HG03135 (cell line): ENCODE measurements around the gene MYRFL.
"Not testable (repeated sequence)": the region's sequence is repeated elsewhere in the genome, so short reads cannot be mapped to it uniquely, and the experiment has no call there.

ENCODE experiments used
- ATAC-seq: cut with Tn5 transposase; IDR thresholded peaks from one replicate; pipeline ENCODE4 v1.9.1; 2021; ENCODE audit warnings: mild to moderate bottlenecking, moderate library complexity; ENCODE audit not compliant: unreplicated experiment

MYRFL gene

DNA sequence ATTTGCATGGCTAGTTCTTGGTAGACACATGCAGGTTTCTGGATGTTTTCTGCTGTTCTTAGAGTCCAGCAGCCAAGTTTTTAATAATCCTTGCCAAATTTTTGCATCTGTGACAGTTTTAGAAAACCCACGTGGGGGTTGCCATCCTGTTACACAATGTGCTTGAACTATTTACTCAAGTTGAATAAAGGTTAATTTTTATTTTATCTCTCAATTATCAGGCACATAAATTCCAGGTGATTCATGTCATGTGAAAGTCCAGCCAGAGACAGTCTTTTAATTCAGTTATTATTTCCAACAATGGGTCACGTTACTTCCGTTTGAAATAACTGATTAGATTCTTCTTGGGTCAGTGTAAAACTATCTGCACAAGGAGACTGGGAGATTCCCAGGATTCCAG is 15.7 kb downstream of the MYRFL start:
- no peak for ATAC-seq

DNA sequence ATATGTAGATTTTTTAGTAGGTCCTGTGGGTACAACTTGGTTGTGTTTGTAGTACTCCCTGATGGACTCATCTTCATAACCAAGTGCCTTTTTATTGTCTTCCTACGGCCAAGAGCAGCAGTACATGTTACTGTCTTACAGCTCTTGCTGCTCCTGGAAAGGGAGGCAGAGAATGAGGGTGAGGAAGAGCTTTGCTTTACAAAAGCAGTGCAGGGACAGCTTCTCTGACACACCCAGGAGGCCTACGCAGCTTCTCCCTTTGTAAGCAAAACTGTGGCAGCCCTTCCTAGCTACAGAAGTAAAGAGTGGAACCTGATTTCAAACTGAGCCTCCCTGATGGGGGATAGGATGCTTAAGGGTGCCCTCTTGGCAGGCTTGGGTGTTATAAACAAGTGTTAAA is 18.6 kb downstream of the MYRFL start:
- no peak for ATAC-seq

DNA sequence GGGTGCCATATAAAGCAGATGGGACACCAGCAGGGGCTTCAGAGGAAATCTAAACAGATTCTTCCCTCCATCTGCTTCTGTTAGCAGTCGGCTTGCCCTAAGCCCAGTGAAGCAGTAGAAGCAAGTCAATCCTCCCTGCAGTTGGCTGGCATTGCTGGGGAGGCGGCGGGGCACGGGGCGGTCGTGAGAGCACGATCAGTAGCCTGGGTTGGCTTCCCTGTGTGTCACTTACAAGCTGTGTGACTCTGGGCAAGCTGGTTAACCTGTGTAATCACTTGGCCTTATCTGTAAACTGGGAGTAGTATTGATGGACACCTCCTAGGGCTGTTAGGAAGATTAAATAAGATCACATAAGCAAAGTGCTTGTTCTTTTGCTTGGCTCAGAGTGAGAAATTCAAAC is 19.4 kb downstream of the MYRFL start:
- no peak for ATAC-seq

DNA sequence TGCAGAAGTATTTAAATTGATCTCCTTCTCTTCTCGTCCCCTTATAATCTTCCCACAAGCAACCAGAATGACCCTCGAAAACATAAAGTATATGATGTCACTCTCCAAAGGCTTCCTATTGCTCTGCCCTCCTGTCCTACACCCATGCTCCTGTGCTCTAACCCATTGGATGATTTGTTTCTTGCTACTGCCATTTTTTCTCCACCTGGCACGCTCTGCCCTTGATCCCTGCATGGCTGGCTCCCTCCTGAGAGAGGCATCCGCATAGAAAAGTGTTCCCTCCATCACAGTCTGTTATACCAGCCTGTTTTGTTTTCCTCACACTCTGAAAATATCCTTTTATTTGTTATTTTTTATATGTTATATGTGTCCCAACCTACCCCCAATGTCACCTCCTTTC is 19.8 kb downstream of the MYRFL start:
- no peak for ATAC-seq

DNA sequence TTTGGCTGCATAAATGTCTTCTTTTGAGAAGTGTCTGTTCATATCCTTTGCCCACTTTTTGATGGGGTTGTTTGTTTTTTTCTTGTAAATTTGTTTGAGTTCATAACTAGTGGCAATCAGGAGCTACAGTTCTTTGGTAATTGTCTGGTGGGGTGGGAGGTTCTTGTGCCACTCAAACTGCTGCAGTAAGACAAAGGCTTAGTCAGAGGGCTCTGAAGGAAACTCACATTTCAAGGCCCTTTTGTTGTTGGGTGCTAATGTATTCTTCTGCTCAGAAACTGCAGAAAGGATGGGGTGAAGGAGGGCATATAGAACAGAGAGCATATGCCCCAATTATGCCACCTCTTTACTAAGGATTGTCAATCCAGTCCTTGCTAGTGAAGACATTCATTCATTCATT is 21.9 kb downstream of the MYRFL start:
- ATAC-seq: no peak

DNA sequence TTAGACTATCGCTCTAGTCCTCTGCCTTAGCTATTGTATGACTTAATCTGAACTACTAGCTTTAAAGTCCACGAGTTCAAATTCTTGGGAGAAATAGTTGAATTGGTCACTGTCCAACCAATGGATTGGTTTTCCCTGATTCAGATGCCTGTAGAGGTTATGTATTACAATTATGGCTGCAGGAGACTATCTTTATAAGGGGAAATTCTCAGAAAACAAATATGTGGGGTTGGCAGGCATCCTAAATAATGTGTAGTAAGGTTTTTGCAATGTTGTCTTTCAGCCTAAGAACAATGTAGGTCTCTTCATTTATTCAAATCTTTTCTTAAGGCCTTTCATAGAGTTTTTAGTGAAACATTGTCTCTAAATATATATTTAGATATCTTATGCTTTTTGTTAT is 26.9 kb downstream of the MYRFL start:
- no peak for ATAC-seq

DNA sequence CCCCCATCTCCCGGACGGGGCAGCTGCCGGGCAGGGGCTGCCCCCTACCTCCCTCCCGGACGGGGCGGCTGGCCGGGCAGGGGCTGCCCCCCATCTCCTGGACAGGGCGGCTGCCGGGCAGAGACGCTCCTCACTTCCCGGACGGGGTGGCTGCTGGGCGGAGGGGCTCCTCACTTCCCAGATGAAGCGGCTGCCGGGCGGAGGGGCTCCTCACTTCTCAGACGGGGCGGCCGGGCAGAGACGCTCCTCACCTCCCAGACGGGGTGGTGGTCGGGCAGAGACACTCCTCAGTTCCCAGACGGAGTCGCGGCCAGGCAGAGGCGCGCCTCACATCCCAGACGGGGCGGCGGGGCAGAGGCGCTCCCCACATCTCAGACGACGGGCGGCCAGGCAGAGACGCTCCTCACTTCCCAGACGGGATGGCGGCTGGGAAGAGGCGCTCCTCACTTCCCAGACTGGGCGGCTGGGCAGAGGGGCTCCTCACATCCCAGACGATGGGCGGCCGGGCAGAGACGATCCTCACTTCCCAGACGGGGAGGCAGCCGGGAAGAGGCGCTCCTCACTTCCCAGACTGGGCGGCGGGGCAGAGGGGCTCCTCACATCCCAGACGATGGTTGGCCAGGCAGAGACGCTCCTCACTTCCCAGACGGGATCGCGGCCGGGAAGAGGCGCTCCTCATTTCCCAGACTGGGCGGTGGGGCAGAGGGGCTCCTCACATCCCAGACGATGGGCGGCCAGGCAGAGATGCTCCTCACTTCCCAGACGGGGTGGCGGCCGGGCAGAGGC is 28.3 kb downstream of the MYRFL start:
- not testable (repeated sequence) for ATAC-seq

DNA sequence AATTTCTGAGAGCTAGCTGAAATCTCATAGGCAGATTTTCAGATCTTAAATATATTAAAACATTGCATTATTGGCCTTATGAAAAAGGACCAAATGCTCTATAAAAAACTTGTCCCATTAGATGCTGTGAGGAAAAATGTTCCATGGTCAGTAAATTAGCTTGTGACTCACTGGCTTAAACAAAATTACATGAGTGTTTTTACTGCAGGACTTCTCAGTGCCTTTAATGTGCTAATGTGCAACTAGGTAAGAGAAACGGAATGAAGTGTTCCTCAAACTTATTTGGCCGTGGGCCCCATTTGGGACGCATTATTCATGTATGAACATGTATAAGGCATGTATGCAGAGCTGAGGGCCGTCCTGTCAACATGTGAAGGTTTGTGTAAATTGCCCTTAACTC is 41.7 kb downstream of the MYRFL start:
- no peak for ATAC-seq

DNA sequence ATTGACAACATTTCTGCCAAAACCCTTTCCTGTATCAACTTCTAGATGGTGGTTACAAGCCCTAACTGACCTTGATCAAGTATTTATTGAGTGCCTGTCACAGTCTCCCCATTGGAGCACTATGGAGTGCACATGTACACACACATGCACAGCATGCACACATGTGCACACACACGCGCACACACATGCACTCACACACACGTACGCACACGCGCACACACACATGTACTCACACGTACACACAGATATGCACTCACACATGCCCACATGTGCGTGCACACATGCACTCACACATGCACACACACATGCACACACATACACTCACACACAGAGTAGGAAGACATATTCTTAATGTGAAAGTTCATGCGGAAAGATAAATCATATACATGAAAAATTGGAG is 43.7 kb downstream of the MYRFL start:
- ATAC-seq: no peak

DNA sequence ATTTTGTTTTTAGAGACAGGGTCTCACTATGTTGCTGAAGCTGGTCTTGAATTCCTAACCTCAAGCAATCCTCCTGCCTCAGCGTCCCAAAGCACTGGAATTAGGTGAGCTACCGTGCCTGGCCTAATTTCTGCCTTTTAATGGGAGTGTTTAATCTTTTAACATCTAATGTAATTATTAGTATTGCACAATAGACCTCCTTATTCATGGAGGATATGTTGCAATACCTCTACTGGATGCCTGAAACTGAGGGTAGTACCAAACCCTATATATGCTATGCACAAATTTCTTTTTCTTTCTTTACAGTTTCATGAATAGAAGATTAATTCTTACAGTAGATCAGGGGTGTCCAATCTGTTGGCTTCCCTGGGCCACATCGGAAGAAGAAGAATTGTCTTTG is 47.8 kb downstream of the MYRFL start:
- no peak for ATAC-seq

DNA sequence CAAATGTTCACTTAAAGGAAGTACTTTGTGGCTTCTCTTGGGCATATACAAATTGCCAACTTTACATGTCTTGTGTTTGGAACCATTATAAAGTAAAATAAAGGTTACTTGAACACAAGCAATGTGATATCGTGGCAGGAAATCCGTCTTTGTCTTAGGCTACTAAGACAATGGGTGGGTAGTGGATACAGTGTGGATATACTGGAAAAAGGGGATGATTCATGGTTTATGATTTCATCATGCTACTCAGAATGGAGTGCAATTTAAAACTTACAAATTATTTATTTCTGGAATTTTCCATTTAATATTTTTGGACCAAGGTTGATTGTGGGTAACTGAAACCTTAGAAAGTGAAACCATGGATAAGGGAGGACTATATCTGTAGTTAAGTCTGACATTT is 48.4 kb downstream of the MYRFL start:
- ATAC-seq: no peak

DNA sequence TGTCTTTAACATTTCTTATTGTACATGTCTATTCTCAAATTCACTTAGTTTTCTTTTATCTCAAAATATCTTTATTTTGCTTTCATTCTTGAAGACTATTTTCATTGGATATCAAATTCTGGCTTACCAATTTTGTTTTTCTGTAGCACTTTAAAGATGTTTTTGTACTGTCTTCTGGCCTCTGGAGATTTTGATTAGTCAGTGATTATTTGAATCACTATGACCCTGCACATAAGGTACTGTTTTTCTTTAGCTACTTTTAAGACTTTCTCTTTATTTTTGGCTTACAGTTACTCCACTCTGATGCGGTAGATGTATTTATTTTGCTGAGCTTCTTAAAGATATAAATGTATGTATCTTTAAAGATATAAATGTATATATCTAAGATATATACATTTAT is 49.6 kb downstream of the MYRFL start:
- ATAC-seq: no peak

DNA sequence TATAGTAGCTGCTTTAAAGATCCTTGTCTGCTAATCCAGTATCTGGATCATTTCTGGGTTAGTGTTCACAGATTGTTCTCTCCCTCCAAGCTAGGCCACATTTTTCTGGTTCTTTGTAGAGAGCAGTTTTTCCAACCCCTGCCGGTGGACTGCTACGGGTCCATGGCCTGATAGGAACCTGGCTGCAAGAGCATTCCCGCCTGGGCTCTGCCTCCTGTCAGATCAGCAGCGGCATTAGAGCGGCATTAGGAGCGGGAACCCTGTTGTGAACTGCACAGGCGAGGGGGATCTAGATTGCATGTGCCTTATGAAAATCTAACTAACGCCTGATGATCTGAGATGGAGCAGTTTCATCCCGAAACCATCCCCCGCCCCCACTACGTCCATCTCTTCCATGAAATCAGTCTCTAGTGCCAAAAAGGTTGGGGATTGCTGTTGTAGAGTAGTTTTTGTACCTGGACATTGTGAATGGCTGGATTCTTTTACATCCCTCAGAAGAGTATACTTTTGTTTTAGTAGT is 50.4 kb downstream of the MYRFL start:
- ATAC-seq: no peak

DNA sequence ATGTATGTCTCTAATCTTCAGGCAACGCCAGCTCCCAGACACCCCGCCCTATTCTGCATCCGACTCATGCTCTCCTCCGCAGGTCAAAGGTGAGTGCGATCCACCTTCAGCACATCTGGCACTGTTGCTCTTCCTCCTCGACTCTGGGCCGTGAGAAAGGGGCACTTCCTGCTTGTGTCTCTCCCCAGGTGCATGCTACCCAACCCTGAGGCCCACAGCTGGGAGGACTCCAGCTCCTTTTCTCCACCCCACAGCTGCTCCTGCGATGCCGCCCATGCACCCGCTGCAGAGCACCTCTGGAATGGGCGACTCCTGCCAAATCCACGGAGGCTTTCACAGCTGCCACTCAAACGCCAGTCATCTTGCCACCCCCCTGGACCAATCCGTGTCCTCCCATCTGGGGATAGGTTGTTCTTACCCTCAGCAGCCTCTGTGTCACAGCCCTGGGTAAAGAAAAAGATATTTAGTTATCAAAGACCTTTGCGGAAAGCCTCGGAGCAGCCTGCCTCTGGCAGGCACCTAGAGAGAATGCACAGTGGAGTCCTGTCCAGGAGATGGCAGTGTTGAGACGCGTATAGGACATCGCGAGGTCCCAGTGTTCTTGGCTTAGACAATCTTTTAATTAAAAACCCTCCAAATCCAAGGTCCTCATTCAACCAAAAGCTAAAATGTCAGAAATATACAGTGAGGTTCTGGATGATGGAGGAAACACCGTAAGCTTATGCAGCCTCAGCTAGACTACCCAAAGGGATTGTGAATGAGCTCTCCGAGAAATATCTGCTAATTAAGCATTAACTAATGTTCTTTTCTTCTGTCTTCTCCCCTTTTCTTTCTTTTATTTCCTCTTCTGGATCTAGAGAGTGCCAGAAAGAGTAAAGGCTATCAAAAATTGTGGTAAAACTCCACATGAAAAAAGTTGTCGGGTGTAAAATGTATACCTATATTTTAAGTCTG is 54.3 kb downstream of the MYRFL start:
- peak; percentile 93 for ATAC-seq

DNA sequence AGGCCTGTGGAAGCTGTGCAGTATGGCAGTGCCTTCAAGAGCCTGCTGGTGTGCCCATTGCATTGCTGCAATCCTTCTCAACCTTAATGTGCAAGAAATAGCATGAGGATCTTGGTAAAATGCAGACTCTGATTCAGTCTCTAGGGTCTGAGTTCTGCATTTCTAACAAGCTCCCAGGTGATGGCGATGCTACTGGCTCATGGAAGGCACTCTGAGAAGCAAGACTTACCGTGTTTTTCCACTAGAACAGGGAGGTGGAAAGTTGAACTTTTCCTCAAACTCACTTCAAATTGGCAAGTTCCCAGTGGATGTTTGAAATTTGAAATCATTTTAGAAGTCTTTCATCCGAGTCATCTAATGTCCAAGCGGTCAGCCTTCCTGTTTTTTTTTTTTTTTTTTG is 55.5 kb downstream of the MYRFL start:
- ATAC-seq: no peak

DNA sequence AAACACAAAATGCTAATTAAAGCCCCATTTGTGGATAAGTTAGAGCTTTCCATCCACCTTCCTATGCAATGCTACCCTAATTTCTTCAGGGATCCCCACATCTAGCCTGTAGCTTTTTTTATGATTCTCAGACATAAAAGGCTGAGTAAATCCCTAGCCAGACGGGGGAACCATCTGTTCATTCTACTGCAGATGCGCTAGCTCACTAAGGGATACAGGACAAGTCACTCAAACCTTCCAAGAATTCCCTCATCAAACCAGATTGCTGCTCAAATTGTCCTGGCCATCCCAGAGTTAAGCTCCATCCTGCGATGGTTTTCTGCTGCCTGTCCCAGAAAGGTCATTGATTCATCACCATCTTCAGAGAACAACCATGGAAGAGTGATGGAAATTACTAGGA is 56.7 kb downstream of the MYRFL start:
- no peak for ATAC-seq

DNA sequence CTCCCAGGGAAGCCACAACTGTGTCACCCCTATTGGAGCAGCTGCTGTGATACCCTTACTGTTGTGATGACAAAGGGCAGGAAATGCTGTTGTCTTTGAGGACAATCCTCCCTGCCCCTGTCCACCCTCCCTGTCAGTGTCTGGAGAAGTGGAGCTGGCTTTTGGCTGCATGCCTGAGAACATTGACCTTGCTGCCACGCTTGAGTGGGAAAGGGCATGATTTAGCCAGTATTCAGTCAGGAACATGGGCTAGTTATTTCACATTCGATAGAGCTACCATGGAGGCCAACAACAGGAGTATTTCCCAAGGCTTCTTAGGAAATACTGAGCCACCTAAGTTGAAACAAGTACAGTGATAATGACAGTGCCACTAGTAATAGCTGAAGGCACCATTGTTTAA is 59.4 kb downstream of the MYRFL start:
- ATAC-seq: no peak

DNA sequence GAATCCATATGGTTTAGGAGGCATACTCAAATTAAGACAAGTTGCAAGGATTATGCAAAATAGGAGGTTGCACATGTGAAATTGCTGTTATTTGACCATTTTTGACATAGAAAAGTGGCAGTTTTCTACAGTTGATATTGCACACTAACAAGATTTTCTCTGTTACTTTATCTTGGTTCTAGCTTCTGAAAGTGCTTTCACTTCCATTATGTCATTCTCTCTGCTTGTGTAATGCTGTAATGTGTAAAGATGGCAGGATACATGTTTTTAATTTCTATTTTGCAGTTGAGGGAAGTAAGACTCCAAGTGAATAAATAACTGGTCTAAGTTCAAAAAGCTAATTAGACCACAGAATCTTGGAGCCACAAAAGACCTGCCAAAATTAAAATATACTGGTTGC is 60.6 kb downstream of the MYRFL start:
- no peak for ATAC-seq

DNA sequence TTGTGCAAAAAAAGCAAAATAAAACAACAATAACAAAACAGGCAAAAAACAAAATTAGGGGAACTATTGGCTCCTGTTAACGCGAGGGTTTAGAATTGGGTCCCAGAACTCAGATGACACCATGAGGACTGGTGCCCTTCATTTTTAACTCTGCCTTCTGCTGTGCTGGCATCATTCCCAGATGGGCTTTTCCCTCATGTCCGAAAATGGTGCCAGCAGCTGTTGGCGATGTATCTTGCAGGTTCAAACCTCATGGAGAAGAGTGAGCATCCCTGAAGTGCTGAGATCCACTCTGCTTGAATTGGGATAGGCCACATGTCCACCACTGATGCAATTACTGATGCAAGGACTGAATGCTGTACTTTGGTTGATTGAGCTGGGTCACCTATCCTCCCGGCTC is 61.1 kb downstream of the MYRFL start:
- no peak for ATAC-seq

DNA sequence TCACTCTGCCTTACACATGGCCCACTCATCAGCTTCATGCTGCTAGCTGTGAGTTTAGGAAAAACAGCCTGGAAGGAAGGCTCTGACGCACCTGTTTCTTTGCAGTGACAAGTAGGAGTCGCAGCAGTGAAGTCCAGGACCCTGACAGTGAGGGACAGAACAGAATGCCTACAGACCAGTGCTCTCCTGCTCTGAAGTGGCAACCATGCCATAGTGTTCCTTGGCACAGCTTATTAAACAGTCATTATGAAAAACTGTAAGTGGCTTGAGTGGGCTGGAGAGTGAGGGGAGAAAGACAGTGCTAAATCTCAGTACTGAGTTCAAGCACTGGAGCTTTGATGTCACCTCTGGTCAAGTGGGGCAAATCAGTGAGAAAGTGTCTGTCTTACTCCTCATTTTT is 61.7 kb downstream of the MYRFL start:
- ATAC-seq: no peak

DNA sequence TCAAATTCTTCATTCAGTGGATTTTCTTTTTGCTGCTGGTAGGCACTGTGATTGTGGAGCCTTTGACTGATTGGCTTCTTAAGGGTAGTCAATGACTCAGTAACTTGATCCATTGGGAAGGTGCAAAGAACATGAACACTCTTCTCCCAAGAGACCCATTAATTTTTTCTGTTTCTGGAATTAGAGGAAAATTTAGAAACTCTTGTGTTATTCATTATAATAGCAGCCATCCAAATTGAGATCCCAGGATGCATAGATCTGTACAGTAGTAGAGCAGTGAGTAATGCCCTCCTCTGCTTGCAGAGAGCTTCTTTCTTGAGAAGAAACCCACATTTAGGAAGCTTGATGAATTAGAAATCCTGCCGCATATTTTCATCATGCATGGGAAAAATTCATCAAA is 63.9 kb downstream of the MYRFL start:
- ATAC-seq: no peak

DNA sequence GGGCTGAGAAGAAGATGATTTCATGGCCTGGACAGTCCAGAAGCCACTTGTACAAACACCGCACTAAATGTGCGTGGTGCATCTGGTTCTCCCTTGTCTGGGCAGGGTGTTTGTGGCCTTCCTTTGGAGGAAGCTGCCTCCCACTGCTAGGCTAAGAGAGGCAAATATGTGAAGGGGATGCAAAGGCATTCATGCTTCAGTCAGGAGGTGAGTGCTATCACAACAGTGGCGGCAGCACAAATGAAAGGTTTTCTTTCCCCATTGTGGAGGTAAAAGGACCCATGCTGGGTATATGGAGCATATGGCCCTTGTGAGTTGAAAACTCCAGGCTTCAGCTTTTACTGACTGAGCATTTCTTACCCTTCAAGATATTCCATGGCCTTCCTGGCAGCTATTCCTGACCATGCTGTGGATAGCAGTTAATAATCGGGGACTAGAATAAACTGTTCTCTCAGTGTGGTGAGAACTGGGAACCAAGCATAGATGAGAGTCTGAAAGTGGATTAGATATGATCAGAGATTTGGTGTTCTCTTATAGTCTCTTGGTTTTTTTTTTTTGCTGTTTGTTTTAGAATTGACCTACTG is 69.9 kb downstream of the MYRFL start:
- no peak for ATAC-seq
